CD4-positive, alpha-beta T cell treated with Interleukin-6 for 4 hours (primary cell): ENCODE results near the gene CHD9NB.

Experiments used
- DNase-seq: peaks from one replicate; pipeline ENCODE4 v3.0.0-alpha.2; 2020; ENCODE audit warnings: mixed read lengths

The CHD9NB gene

GRCh38 chr16:53022374-53022773, 30.3 kb downstream of the CHD9NB start:
- DNase-seq = no peak

DNA sequence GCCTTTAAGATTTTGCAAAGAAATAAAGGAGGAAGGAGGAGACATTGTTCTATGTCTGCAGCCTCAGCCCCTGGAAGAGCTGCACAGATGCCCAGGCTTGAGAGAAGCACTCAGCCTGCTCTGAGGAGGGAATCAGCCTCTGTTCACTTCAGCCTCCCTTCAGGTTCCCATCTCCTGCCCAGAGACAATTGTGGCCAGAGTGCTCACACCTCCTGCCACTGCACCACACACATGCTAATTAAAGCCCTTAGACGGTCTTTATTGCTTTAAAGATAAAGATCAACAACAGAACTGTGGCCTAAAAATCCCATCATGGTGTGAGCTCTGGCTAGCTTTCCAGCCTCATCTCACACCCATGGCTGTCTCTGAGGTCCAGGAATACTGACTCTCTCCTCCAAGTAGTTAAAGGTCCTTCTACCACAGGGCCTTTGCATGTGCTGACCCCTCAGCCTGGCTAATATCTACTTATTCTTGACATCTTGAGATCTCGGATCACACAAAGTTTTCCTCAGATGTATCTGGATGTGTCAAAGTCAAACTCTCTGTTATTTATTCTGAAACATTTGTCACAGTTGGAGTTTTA, 33.8 kb downstream of the CHD9NB start:
- no peak for DNase-seq

DNA sequence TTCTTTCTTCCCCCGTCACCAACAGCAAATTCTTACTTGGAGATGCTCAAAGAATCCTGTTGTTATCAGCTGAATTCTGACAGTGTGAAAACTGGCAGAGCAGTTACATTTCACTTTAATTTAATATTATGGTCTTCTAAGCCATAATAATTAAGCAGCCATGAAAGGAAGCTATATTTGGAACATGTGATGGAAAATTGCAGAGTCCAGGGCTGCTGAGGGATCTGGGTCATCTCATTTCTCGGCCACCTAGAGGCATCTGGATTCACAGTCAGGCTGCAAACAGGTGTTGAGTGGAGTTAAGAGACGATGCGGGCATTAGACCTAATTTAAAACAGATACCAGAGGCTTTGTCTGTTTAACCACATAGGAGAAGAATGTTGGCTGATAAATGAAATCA, 38.4 kb downstream of the CHD9NB start:
- no peak for DNase-seq

- no peak for DNase-seq
Measured at GRCh38 chr16:53007095-53007494, 45.6 kb downstream of the CHD9NB start.

- no peak for DNase-seq
Measured at GRCh38 chr16:52997922-52998321, 54.8 kb downstream of the CHD9NB start.

DNA sequence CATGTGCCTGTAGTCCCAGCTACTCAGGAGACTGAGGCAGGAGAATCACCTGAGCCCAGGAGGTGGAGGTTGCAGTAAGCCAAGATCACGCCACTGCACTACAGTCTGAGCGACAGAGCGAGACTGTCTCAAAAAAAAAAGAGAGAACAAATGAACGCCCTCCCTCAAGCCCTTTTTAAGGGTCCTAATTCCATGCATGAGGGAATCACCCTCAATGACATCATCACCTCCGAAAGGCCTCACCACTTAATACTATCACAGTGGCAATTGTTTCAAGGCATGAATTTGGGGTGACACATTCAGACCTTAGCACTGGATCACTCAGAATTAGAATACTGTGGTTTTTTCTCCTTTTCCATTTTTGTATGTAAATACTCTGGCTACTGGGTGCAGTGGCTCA, 57.8 kb downstream of the CHD9NB start:
- no peak for DNase-seq

GRCh38 chr16:52993179-52993578, 59.5 kb downstream of the CHD9NB start:
- DNase-seq = no peak

DNA sequence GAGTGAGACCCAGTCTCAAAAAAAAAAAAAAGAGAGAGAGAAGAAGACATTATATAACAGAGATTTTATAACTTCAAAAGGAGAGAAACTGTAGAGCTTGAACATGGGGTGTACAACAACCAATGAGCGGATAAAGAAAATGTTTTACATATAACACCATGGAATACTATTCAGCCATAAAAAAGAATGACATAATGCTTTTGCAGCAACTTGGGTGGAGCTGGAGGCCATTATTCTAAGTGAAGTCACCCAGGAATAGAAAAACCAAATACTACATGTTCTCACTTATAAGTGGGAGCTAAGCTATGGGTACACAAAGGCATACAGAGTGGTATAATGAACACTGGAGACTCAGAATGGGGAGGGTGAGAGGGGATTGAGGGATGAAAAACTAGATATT, 61.1 kb downstream of the CHD9NB start:
- DNase-seq = no peak
